SIG-M5 treated with dmso at 0.1 percent for 504 hours (cell line): ENCODE measurements around the gene ANO9.
"Not testable (repeated sequence)": the region's sequence is repeated elsewhere in the genome, so short reads cannot be mapped to it uniquely, and the experiment has no call there.

Source experiments
- DNase-seq: peaks from one replicate; lab custom pipeline; 2025; ENCODE audit not compliant: unreplicated experiment; lab: John Stamatoyannopoulos, UW

Gene ANO9

GRCh38 chr11:404551-405264 is 37.1 kb downstream of the ANO9 start:
- no peak for DNase-seq

- DNase-seq: no peak
Measured at GRCh38 chr11:403761-404431, 37.9 kb downstream of the ANO9 start.

- no peak for DNase-seq
Measured at GRCh38 chr11:403021-403760, 38.6 kb downstream of the ANO9 start.

- not testable (repeated sequence) for DNase-seq
Measured at GRCh38 chr11:401196-401595, 40.6 kb downstream of the ANO9 start.

GRCh38 chr11:400241-400689 is 41.5 kb downstream of the ANO9 start:
- DNase-seq: no peak

- no peak for DNase-seq
Measured at GRCh38 chr11:399731-400211, 42.0 kb downstream of the ANO9 start.

GRCh38 chr11:398826-399225 is 43.0 kb downstream of the ANO9 start:
- no peak for DNase-seq

GRCh38 chr11:396948-397548 is 44.8 kb downstream of the ANO9 start:
- DNase-seq: no peak

GRCh38 chr11:396511-396947 is 45.3 kb downstream of the ANO9 start:
- DNase-seq: no peak

- DNase-seq: no peak
Measured at GRCh38 chr11:395866-396265, 45.9 kb downstream of the ANO9 start.

GRCh38 chr11:394858-395655 is 46.8 kb downstream of the ANO9 start:
- no peak for DNase-seq

- DNase-seq: no peak
Measured at GRCh38 chr11:394034-394857, 47.6 kb downstream of the ANO9 start, which contains the start of gene PKP3. PKP3 (plus strand) TSS chr11:394209; CDS start chr11:394293, 84 bp downstream.

- DNase-seq: no peak
Measured at GRCh38 chr11:393219-394033, 48.4 kb downstream of the ANO9 start.

- DNase-seq: no peak
Measured at GRCh38 chr11:392102-392777, 49.6 kb downstream of the ANO9 start.

GRCh38 chr11:391117-392017 is 50.4 kb downstream of the ANO9 start:
- DNase-seq: no peak

GRCh38 chr11:390175-390574 is 51.6 kb downstream of the ANO9 start:
- DNase-seq: no peak

GRCh38 chr11:389369-389768 is 52.4 kb downstream of the ANO9 start:
- not testable (repeated sequence) for DNase-seq
